ENCODE results near the gene MCF2L. TPM values are rescaled to one million over a fixed set of nuclear protein-coding genes. Genes with fewer than 3 reads are reported as not detected.

MCF2L gene
- total and polyA plus RNA-seq, 10 of the 15 experiments (the other 5 are each of a cell fraction or from before 2014, with no cell fraction given): 0.06 to 1.1 (median 0.21) TPM; not detected in 2

DNA sequence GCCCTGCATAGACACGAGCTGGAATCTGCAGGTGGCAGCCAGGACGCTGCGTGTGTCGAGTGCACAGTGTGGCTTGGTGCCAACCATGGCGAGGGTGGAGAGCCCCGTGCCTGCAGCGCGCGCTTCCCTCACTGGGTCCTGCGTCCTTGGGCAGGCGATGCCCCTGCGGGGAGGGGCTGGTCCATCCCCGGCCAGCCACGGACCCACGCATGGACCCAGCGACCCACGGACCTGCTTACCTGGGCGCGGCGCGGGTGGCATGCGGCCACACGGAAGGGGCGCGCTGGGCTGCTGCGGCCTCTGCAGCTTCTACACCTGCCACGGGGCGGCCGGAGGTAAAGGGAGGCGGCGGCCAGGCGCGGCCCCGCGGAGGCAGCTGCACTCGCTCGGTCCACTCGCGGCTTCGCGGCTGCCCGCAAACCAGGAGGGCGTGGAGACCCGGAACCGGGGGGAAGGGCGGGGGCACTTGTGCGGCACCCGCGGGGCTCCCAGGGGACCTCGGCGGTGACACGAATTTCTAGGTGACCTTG lies 569 bp upstream of the MCF2L start:
- Histone ChIP-seq H3K79me2 (ENCODE audit: control insufficient read depth, insufficient read depth, low read length) (no peaks in the 10 kb centered on the region), H2AFZ (ENCODE audit: control insufficient read depth, low read depth, low read length) (no peak overlapping the region; the same call in 1 of the 2 replicates), H3K4me2 (ENCODE audit: control insufficient read depth, insufficient read depth) (peak overlapping the region; percentile 63; the same call in 1 of the 2 replicates), H3K4me3 (peak overlapping the region; percentile 6; the same call in 1 of the 2 replicates), H3K27ac (ENCODE audit: control insufficient read depth, insufficient read depth) (no peak overlapping the region), H3K9me3 (replicated peaks; ENCODE audit: control insufficient read depth, insufficient read depth, low read length) (no peaks in the 10 kb centered on the region), H3K36me3 (ENCODE audit: control insufficient read depth in 2 of 2, insufficient read depth in 2 of 2, low read length in 1 of 2) (no peaks in the 10 kb centered on the region), H3K4me1 (ENCODE audit: control insufficient read depth, insufficient read depth, low read length) (no peaks in the 10 kb centered on the region), H3K27me3 (replicated peaks in 1 of 2; ENCODE audit: control insufficient read depth in 2 of 2, insufficient read depth in 2 of 2, low read length in 1 of 2) (peaks cover 0 to 2% of the 10 kb centered on the region in 2 experiments; a peak in 2 of 4 replicates), H4K20me1 (ENCODE audit: control insufficient read depth, insufficient read depth) (no peaks in the 10 kb centered on the region), H3K9ac (ENCODE audit: control insufficient read depth, insufficient read depth, low read length) (no peak overlapping the region)
- whole genome bisulfite sequencing (ENCODE audit: insufficient coverage, insufficient replicate concordance, low lambda C conversion rate, missing lambda C conversion rate): 9% methylated on average over 36 of the region's 52 CpGs
- intact Hi-C loops (cut with micrococcal nuclease; ENCODE audit: unreplicated experiment) (no loop called here), in situ Hi-C loops (cut with MboI) (no loop called here)
- ChIA-PET RAD21 (ENCODE audit: unreplicated experiment) (no interaction called here), SMC1A (ENCODE audit: uncharacterized antibody, unreplicated experiment) (no interaction called here), POLR2A (no interaction called here), CTCF (interaction anchor here (0.6 kb wide), 1 partner anchor 192 kb away, joined by 3 read pairs; no protein-coding TSS in a partner anchor)
- TF ChIP-seq MEF2B (IDR thresholded peaks at IDR 0.05; ENCODE audit: partially characterized antibody, poor library complexity, severe bottlenecking) (peak; percentile 28), NFXL1 (IDR thresholded peaks at IDR 0.05; ENCODE audit: borderline replicate concordance) (no peak), IKZF1 (conservative IDR thresholded peaks at IDR 0.05) (no peak)
- no peak for ATAC-seq
- FAIRE-seq: no peak
- BruUV-seq (replicated peaks): no TSS peak
- no peak for DNase-seq (ENCODE audit: low read depth, low spot score)

DNA sequence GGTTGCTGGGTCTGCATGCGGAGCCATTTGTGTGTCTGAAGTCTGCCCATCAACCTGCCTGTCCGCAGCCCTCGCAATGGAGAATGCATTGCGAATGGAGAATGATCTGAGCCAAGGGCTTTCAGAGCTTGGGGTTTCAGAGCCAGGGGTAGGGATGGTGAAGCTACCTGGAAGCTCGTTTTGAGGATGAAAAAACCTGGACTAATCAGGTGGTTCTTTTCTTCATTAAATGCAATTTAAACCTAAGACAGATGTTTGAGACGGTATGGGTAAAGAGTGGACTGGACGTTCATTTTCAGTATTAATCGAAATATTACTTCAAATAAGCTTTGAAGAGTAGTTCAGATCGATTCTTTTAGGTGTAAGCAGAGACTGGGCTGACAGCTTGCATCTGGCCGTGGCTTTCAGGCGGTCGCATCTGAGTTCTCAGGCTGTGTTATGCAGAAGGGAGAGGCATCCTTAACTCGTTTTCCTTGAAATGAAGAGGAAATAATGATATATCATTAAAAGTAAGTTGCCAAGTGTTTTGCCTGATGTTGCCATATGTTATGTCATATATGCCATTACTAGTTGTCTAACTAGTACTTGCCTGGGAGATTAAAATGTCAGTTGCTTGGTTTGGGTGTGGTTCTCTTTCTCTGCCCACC lies 801 bp downstream of the MCF2L start:
- Histone ChIP-seq H3K4me1 (ENCODE audit: control insufficient read depth, insufficient read depth, low read length) (no peaks in the 10 kb centered on the region), H3K4me2 (ENCODE audit: control insufficient read depth, insufficient read depth) (peak overlapping the region; percentile 62; the same call in 1 of the 2 replicates), H3K36me3 (ENCODE audit: control insufficient read depth in 2 of 2, insufficient read depth in 2 of 2, low read length in 1 of 2) (no peaks in the 10 kb centered on the region), H2AFZ (ENCODE audit: control insufficient read depth, low read depth, low read length) (no peak overlapping the region; the same call in 1 of the 2 replicates), H3K9me3 (replicated peaks; ENCODE audit: control insufficient read depth, insufficient read depth, low read length) (no peaks in the 10 kb centered on the region), H3K4me3 (no peak overlapping the region), H3K27ac (ENCODE audit: control insufficient read depth, insufficient read depth) (no peak overlapping the region), H4K20me1 (ENCODE audit: control insufficient read depth, insufficient read depth) (no peaks in the 10 kb centered on the region), H3K9ac (ENCODE audit: control insufficient read depth, insufficient read depth, low read length) (no peak overlapping the region), H3K27me3 (replicated peaks in 1 of 2; ENCODE audit: control insufficient read depth in 2 of 2, insufficient read depth in 2 of 2, low read length in 1 of 2) (peaks cover 0 to 2% of the 10 kb centered on the region in 2 experiments; a peak in 2 of 4 replicates), H3K79me2 (ENCODE audit: control insufficient read depth, insufficient read depth, low read length) (no peaks in the 10 kb centered on the region)
- CTCF ChIA-PET: no interaction called here
- SMC1A ChIA-PET (ENCODE audit: uncharacterized antibody, unreplicated experiment): interaction anchor here (0.7 kb wide), 1 partner anchor 372 kb away, joined by 3 read pairs; no protein-coding TSS in a partner anchor
- ATAC-seq: no peak
- FAIRE-seq: no peak
- POLR2A ChIA-PET: no interaction called here
- 32% methylated on average over 13 of the region's 13 CpGs for WGBS (ENCODE audit: insufficient coverage, insufficient replicate concordance, low lambda C conversion rate, missing lambda C conversion rate)
- RAD21 ChIA-PET (ENCODE audit: unreplicated experiment): no interaction called here
- TF ChIP-seq MXI1 (IDR thresholded peaks at IDR 0.05; ENCODE audit: low read depth, low read length): no peak
- no peak for TF ChIP-seq GABPA (IDR thresholded peaks at IDR 0.05; ENCODE audit: low read depth)
- TF ChIP-seq BACH1 (IDR thresholded peaks at IDR 0.05; ENCODE audit: borderline replicate concordance): no peak
- no peak for TF ChIP-seq FOXK2 (IDR thresholded peaks at IDR 0.05)
- intact Hi-C loops (cut with micrococcal nuclease; ENCODE audit: unreplicated experiment) (no loop called here), in situ Hi-C loops (cut with MboI) (no loop called here)
- no TSS peak for BruUV-seq (replicated peaks)
- no peak for DNase-seq (ENCODE audit: low read depth, low spot score)
